ENCODE results near the gene BABAM1.

Gene BABAM1

GRCh38 chr19:17323300-17323963, 56.2 kb downstream of the BABAM1 start:
- TF ChIP-seq, protein P1, sequence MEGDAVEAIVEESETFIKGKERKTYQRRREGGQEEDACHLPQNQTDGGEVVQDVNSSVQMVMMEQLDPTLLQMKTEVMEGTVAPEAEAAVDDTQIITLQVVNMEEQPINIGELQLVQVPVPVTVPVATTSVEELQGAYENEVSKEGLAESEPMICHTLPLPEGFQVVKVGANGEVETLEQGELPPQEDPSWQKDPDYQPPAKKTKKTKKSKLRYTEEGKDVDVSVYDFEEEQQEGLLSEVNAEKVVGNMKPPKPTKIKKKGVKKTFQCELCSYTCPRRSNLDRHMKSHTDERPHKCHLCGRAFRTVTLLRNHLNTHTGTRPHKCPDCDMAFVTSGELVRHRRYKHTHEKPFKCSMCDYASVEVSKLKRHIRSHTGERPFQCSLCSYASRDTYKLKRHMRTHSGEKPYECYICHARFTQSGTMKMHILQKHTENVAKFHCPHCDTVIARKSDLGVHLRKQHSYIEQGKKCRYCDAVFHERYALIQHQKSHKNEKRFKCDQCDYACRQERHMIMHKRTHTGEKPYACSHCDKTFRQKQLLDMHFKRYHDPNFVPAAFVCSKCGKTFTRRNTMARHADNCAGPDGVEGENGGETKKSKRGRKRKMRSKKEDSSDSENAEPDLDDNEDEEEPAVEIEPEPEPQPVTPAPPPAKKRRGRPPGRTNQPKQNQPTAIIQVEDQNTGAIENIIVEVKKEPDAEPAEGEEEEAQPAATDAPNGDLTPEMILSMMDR (IDR thresholded peaks at IDR 0.05) = no peak

DNA sequence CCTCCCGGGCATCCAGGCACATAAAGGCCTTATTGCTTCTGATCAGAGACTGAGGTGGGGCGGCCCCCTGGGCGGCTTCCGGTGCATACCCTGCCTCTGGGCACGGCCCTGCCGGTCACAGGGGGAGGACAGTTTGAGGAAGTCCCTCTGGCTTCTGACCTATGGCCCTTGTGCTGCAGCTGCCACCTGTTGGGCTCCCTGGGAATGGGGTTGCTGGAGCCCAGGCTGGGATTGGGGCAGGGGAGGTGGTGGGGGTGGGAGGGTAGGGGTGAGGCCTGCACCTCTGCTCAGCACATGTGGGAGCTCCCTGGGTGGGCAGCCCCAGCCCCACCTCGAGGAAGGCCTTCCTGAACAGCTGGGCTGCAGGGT, 56.7 kb downstream of the BABAM1 start:
- TF ChIP-seq, protein P1 (IDR thresholded peaks at IDR 0.05) = no peak

DNA sequence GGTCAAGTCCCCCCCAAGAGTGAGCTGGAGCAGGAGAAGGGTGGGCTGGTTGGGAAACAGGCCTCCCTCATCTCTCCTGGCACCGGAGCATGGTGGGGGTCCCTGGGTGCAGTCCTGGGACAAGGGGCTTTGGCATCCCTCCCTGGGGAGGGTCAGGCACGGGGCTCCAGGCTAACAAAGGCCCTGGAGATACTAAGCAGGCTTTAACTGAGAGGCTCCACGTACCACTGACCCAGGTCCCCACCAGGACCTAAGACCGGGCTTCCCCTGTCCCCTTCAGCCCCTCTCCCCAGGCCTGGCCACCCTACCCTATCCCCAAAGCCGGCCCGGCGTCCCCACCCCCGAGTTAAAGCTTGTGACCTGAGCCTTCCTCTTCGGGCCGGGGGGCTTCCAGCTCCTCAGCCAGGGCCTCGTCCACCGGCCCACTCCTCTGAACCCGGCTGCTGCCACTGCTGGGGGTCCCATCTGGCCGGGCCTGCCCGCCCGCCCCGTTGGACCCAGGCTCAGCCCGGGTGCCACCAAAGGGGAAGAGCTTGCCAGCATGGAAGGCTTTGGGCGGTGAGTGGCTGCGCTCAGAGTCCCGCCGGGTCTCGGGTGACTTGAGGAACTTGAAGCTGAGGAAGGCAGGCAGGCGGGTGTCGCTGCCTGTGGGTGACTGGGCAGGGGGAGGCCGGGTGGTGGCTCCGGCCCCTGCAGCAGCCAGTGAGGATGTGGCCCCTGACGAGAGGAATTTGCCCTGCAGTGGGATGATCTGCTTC, 57.3 kb downstream of the BABAM1 start:
- TF ChIP-seq, protein P1 (IDR thresholded peaks at IDR 0.05) = no peak

DNA sequence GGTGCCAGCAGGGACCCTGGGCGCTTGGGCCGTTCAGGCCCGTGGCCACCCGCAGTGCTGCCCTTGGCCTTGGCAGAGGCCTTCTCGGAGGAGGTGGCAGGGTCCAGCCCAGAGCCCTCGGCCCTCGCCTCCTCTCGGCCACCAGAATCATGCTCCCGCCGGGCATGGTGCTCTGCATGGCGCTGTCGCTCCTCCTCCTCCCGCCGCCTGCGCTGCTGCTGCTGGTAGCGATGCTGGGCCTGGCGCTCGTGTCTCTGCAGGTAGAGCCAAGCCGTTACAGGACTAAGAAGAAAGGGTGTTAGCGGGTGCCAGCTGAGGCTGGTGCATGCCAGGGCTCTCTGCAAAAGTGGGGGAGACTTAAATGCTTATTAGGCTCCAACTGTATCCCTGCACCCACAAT, 57.9 kb downstream of the BABAM1 start:
- TF ChIP-seq, protein P1 (IDR thresholded peaks at IDR 0.05) = no peak

GRCh38 chr19:17325881-17326594, 58.8 kb downstream of the BABAM1 start:
- TF ChIP-seq, protein P1 (IDR thresholded peaks at IDR 0.05) = no peak

DNA sequence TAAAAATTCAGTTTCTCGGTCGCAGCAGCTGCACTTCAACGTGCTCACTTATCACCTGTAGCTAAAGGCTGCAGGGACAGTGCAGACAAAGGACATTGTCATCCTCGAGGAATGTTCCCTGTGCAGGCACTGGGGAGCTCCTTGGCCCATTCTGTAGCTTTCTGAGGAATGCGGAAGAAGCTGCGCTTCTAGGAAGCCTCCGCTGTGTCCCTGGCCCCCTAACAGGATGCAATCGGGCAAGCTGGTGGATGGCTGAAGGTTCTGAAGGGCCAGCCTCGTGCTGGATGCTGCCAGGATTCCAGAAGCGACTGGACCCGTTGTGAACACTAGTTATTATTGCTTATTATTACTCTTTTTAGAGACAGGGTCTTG, 59.3 kb downstream of the BABAM1 start:
- TF ChIP-seq, protein P1 (IDR thresholded peaks at IDR 0.05) = no peak

DNA sequence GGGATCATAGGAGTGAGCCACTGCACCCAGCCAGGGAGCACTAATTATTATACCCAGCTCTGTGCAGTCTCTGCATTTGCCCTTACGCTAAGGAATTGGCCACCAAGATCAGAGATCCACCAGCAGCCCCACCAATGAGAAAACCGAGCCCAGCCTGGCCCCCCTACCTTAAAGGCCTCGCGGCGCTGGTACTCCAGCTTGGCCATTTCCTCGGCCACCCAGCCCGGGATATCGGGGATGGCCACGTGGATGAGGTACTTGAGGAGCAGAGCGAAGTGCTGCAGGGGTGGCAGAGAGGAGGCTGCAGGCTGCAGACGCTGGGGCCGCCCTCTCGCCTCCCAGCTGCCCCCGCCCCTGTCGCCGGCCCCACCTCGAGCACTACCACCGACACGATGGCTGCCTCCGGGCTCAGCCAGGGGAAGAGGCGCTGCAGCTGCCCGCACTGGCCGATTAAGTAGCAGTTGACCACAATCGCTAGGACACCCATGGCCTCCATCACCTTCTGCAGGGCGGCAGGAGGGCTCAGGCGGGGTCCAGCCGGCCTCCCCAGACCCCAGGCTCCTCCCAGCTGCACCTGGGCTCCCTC, 59.9 kb downstream of the BABAM1 start:
- TF ChIP-seq, protein P1 (IDR thresholded peaks at IDR 0.05) = no peak

All from LNCAP (cell line).